Peyer's patch (tissue), 4 donors: ENCODE results near the gene MMP17.

Experiments
- POLR2A ChIP-seq, 2 donors: fragments of 450-650 bp; IDR thresholded peaks; one replicate each; pipeline ENCODE4 v1.5.1; 2017; ENCODE audit warnings: antibody characterized with exemption in 2 of 2, mild to moderate bottlenecking in 2 of 2, moderate library complexity in 2 of 2
- TF ChIP-seq, protein P1 (sequence below), 6 experiments: fragments of 450-650 bp in 4 of 6; fragments of 200-600 bp in 2 of 6; sonication (generic) in 1 of 6; IDR thresholded peaks; one replicate each; pipeline ENCODE4 v1.5.1; 2017 to 2019; ENCODE audit warnings: antibody characterized with exemption in 6 of 6, mild to moderate bottlenecking in 3 of 6, moderate library complexity in 1 of 6

GRCh38 chr12:131894313-131894860 lies 66.2 kb downstream of the MMP17 start, which contains the start of gene ULK1:
- TF ChIP-seq, protein P1, sequence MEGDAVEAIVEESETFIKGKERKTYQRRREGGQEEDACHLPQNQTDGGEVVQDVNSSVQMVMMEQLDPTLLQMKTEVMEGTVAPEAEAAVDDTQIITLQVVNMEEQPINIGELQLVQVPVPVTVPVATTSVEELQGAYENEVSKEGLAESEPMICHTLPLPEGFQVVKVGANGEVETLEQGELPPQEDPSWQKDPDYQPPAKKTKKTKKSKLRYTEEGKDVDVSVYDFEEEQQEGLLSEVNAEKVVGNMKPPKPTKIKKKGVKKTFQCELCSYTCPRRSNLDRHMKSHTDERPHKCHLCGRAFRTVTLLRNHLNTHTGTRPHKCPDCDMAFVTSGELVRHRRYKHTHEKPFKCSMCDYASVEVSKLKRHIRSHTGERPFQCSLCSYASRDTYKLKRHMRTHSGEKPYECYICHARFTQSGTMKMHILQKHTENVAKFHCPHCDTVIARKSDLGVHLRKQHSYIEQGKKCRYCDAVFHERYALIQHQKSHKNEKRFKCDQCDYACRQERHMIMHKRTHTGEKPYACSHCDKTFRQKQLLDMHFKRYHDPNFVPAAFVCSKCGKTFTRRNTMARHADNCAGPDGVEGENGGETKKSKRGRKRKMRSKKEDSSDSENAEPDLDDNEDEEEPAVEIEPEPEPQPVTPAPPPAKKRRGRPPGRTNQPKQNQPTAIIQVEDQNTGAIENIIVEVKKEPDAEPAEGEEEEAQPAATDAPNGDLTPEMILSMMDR (IDR thresholded peaks at IDR 0.05) = no peak
- TF ChIP-seq POLR2A (IDR thresholded peaks at IDR 0.05) = peak; percentile 78 to 84
